HEK293T (cell line): Measurements from ENCODE around the gene ARHGEF26.

Experiments
- BHLHE40 ChIP-seq: fragments of 450-650 bp; IDR thresholded peaks from 2 replicates; pipeline ENCODE4 v1.6.1; 2016; ENCODE audit warnings: mild to moderate bottlenecking, moderate library complexity, borderline replicate concordance
- CTBP1 ChIP-seq: fragments of 450-650 bp; IDR thresholded peaks from 2 replicates; pipeline ENCODE4 v1.6.1; 2016; ENCODE audit warnings: borderline replicate concordance
- FOXA1 ChIP-seq: fragments of 450-650 bp; IDR thresholded peaks from 2 replicates; pipeline ENCODE4 v1.6.1; 2016; ENCODE audit warnings: mild to moderate bottlenecking
- FOXM1 ChIP-seq: fragments of 450-650 bp; IDR thresholded peaks from 2 replicates; pipeline ENCODE4 v1.6.1; 2017; ENCODE audit warnings: mild to moderate bottlenecking, borderline replicate concordance
- LEF1 ChIP-seq: fragments of 450-650 bp; IDR thresholded peaks from 2 replicates; pipeline ENCODE4 v1.6.1; 2017; ENCODE audit warnings: mild to moderate bottlenecking, borderline replicate concordance
- NFRKB ChIP-seq: fragments of 450-650 bp; IDR thresholded peaks from 2 replicates; pipeline ENCODE4 v1.6.1; 2016; ENCODE audit warnings: mild to moderate bottlenecking, moderate library complexity
- PKNOX1 ChIP-seq: fragments of 450-650 bp; IDR thresholded peaks from 2 replicates; pipeline ENCODE4 v1.6.1; 2016
- SP1 ChIP-seq: fragments of 450-650 bp; IDR thresholded peaks from 2 replicates; pipeline ENCODE4 v1.6.1; 2017
- SUZ12 ChIP-seq: fragments of 450-650 bp; IDR thresholded peaks from 2 replicates; pipeline ENCODE4 v1.6.1; 2016; ENCODE audit warnings: mild to moderate bottlenecking

DNA sequence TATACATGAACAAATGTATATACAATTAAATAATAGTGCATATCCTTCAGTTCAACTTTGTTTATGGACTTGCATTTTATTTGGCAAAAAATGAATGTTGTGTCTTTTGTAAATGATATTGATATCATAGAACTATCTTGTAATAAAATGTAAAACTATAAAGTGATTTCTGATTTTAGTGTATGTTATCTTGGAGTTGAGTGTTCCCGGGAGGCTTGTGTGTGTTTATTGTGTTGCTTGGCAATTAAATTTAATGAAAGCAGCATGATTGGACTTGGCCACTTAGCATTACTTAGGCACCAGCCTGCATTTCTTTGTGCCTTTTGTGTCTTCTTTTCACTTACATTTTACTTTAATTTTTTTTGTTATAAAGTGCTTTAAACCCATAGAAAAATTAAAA is 10.6 kb downstream of the ARHGEF26 start:
- TF ChIP-seq FOXM1: no peak
- no peak for TF ChIP-seq LEF1
- TF ChIP-seq SP1: no peak
- TF ChIP-seq BHLHE40: no peak
- no peak for TF ChIP-seq CTBP1
- no peak for TF ChIP-seq PKNOX1
- no peak for TF ChIP-seq SUZ12
- TF ChIP-seq NFRKB: no peak
- TF ChIP-seq FOXA1: no peak
